Measurements from ENCODE around the gene G3BP2.

GRCh38 chr4:75633846-75634245, 39.4 kb downstream of the G3BP2 start:
- TF ChIP-seq, protein P1, sequence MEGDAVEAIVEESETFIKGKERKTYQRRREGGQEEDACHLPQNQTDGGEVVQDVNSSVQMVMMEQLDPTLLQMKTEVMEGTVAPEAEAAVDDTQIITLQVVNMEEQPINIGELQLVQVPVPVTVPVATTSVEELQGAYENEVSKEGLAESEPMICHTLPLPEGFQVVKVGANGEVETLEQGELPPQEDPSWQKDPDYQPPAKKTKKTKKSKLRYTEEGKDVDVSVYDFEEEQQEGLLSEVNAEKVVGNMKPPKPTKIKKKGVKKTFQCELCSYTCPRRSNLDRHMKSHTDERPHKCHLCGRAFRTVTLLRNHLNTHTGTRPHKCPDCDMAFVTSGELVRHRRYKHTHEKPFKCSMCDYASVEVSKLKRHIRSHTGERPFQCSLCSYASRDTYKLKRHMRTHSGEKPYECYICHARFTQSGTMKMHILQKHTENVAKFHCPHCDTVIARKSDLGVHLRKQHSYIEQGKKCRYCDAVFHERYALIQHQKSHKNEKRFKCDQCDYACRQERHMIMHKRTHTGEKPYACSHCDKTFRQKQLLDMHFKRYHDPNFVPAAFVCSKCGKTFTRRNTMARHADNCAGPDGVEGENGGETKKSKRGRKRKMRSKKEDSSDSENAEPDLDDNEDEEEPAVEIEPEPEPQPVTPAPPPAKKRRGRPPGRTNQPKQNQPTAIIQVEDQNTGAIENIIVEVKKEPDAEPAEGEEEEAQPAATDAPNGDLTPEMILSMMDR (IDR thresholded peaks at IDR 0.05), result no peak
- TF ChIP-seq POLR2A (IDR thresholded peaks at IDR 0.05), result no peak

Data from lower leg skin (tissue), 3 donors.